Liver (tissue), 9 donors: ENCODE measurements around the gene TOR1A. TPM values are rescaled to one million over a fixed set of nuclear protein-coding genes. Genes with fewer than 3 reads are reported as not detected.

Experiments used
- DNase-seq: peaks from one replicate; pipeline ENCODE4 v3.0.0-alpha.2; 2017; ENCODE audit warnings: low spot score
- H3K27ac ChIP-seq, 2 donors: one replicate each; pipeline ENCODE4 v1.7.0; 2013; ENCODE audit warnings: inconsistent platforms in 2 of 2, low read length in 2 of 2, control low read depth in 1 of 2, low read depth in 1 of 2, mild to moderate bottlenecking in 1 of 2
- H3K27me3 ChIP-seq, 4 donors: one replicate each; pipeline versions ENCODE4 v1.6.1 to v1.7.0; 2013; ENCODE audit warnings: low read length in 3 of 4, inconsistent platforms in 1 of 4, mild to moderate bottlenecking in 1 of 4, moderate library complexity in 1 of 4; ENCODE audit not compliant: control insufficient read depth in 4 of 4, insufficient read depth in 4 of 4
- H3K36me3 ChIP-seq, 4 donors: one replicate each; pipeline versions ENCODE4 v1.6.1 to v1.7.0; 2013; ENCODE audit warnings: low read length in 3 of 4, mild to moderate bottlenecking in 3 of 4, low read depth in 1 of 4, moderate library complexity in 1 of 4; ENCODE audit not compliant: control insufficient read depth in 4 of 4, insufficient read depth in 3 of 4
- H3K4me1 ChIP-seq, 4 donors: one replicate each; pipeline versions ENCODE4 v1.6.1 to v1.7.0; 2013; ENCODE audit warnings: low read length in 3 of 4, mild to moderate bottlenecking in 3 of 4, moderate library complexity in 1 of 4; ENCODE audit not compliant: control insufficient read depth in 4 of 4, insufficient read depth in 4 of 4
- H3K4me3 ChIP-seq, 3 donors: one replicate each; pipeline versions ENCODE4 v1.6.1 to v1.7.0; 2013; ENCODE audit warnings: low read length in 3 of 3, control low read depth in 1 of 3, low read depth in 1 of 3, mild to moderate bottlenecking in 1 of 3
- H3K9ac ChIP-seq, 2 donors: one replicate each; pipeline ENCODE4 v1.7.0; 2013; ENCODE audit warnings: low read length in 2 of 2, mild to moderate bottlenecking in 2 of 2, moderate library complexity in 2 of 2, control low read depth in 1 of 2, low read depth in 1 of 2
- H3K9me3 ChIP-seq, 4 donors: one replicate each; pipeline versions ENCODE4 v1.6.1 to v1.7.0; 2013; ENCODE audit warnings: low read length in 3 of 4; ENCODE audit not compliant: control insufficient read depth in 4 of 4
- FOXA1 ChIP-seq: IDR thresholded peaks from 2 replicates; pipeline ENCODE4 v1.6.1; 2016; ENCODE audit warnings: antibody characterized with exemption
- GABPA ChIP-seq, 2 donors: IDR thresholded peaks in 1 of 2; conservative IDR thresholded peaks in 1 of 2; 2 replicates each; pipeline ENCODE4 v1.6.1; 2016; ENCODE audit warnings: antibody characterized with exemption in 2 of 2, mild to moderate bottlenecking in 1 of 2, moderate library complexity in 1 of 2
- HNF4A ChIP-seq, 2 donors: conservative IDR thresholded peaks; 2 replicates each; pipeline ENCODE4 v1.6.1; 2016; ENCODE audit warnings: antibody characterized with exemption in 2 of 2, mild to moderate bottlenecking in 2 of 2
- HNF4G ChIP-seq: IDR thresholded peaks from 2 replicates; pipeline ENCODE4 v1.6.1; 2016; ENCODE audit warnings: antibody characterized with exemption
- JUND ChIP-seq, 2 donors: IDR thresholded peaks; 2 replicates each; pipeline ENCODE4 v1.6.1; 2016; ENCODE audit warnings: antibody characterized with exemption in 2 of 2
- NR2F2 ChIP-seq: IDR thresholded peaks from 2 replicates; pipeline ENCODE4 v1.6.1; 2016; ENCODE audit warnings: antibody characterized with exemption
- RAD21 ChIP-seq, 2 donors: IDR thresholded peaks; 2 replicates each; pipeline ENCODE4 v1.6.1; 2016; ENCODE audit warnings: antibody characterized with exemption in 2 of 2, mild to moderate bottlenecking in 2 of 2
- TAF1 ChIP-seq: conservative IDR thresholded peaks from 2 replicates; pipeline ENCODE4 v1.6.1; 2016; ENCODE audit warnings: antibody characterized with exemption, mild to moderate bottlenecking
- YY1 ChIP-seq: IDR thresholded peaks from 2 replicates; pipeline ENCODE4 v1.6.1; 2016; ENCODE audit warnings: antibody characterized with exemption, mild to moderate bottlenecking
- WGBS: extraction: QIAGEN DNeasy Blood & Tissue Kit; methylation state at CpG from one replicate; pipeline ENCODE4 v1.1.7; 2013; 5-methylcytosine and 5-hydroxymethylcytosine counted together
- polyA plus RNA-seq, 2 donors: library from polyadenylated mRNA; stranded (reverse) in 1 of 2; unstranded in 1 of 2; fragments of 200-250 nt in 1 of 2; fragments of >200 nt in 1 of 2; fragmentation: Nextera tagmentation in 1 of 2; extraction: Ambion mirVana in 1 of 2; gene quantifications; one replicate each; pipeline versions ENCODE4 v1.2.1 to v1.2.3, GENCODE V29; 2013 to 2015
- total RNA-seq, 2 donors: library from RNA; depleted of rRNA; stranded (reverse); fragments of >200 nt; gene quantifications; one replicate each; pipeline ENCODE4 v1.2.3, GENCODE V29; 2014
- TF ChIP-seq, protein P1 (sequence below): IDR thresholded peaks from 2 replicates; pipeline ENCODE4 v1.6.1; 2016; ENCODE audit warnings: antibody characterized with exemption, mild to moderate bottlenecking
- TF ChIP-seq, protein P2 (sequence below): IDR thresholded peaks from 2 replicates; pipeline ENCODE4 v1.6.1; 2016; ENCODE audit warnings: antibody characterized with exemption
- TF ChIP-seq, protein P3 (sequence below): IDR thresholded peaks from 2 replicates; pipeline ENCODE4 v1.6.1; 2016; ENCODE audit warnings: antibody characterized with exemption
- TF ChIP-seq, protein P4 (sequence below): fragments of 150-350 bp; IDR thresholded peaks from 2 replicates; pipeline ENCODE4 v1.5.1; 2017; ENCODE audit warnings: improper control_type of control experiment, low read depth, low read length; ENCODE audit not compliant: missing input control
- donor health status: healthy.
- donor health status: healthy.
- donor health status: healthy.
- donor health status: healthy.
- donor health status: healthy.

TOR1A gene
- total and polyA plus RNA-seq, 4 donors = 18.3 to 34.0 (median 29.8) TPM

DNA sequence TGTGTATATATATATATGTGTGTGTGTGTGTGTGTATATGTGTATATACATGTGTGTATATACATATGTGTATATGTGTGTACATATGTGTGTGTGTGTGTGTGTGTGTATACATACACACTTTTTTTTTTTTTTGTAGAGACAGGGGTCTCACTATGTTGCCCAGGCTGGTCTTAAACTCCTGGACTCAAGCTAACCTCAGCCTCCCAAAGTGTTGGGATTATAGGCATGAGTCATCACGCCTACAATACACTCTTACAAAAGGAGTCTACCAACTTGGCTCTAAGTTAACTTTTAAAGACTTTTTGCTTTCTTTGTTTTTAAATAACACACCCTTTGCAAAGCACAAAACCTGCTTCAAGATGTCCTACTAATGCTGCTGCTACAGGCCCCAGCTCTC lies 9.0 kb upstream of the TOR1A start:
- WGBS = 95% methylated on average over 1 of the region's 1 CpG
- TF ChIP-seq GABPA (IDR thresholded peaks at IDR 0.05 in 1 of 2, conservative IDR thresholded peaks at IDR 0.05 in 1 of 2) = no peak
- TF ChIP-seq HNF4G = no peak
- TF ChIP-seq, protein P1, sequence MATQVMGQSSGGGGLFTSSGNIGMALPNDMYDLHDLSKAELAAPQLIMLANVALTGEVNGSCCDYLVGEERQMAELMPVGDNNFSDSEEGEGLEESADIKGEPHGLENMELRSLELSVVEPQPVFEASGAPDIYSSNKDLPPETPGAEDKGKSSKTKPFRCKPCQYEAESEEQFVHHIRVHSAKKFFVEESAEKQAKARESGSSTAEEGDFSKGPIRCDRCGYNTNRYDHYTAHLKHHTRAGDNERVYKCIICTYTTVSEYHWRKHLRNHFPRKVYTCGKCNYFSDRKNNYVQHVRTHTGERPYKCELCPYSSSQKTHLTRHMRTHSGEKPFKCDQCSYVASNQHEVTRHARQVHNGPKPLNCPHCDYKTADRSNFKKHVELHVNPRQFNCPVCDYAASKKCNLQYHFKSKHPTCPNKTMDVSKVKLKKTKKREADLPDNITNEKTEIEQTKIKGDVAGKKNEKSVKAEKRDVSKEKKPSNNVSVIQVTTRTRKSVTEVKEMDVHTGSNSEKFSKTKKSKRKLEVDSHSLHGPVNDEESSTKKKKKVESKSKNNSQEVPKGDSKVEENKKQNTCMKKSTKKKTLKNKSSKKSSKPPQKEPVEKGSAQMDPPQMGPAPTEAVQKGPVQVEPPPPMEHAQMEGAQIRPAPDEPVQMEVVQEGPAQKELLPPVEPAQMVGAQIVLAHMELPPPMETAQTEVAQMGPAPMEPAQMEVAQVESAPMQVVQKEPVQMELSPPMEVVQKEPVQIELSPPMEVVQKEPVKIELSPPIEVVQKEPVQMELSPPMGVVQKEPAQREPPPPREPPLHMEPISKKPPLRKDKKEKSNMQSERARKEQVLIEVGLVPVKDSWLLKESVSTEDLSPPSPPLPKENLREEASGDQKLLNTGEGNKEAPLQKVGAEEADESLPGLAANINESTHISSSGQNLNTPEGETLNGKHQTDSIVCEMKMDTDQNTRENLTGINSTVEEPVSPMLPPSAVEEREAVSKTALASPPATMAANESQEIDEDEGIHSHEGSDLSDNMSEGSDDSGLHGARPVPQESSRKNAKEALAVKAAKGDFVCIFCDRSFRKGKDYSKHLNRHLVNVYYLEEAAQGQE = no peak
- TF ChIP-seq TAF1 = no peak
- TF ChIP-seq FOXA1 = no peak
- no peak for TF ChIP-seq JUND (IDR thresholded peaks at IDR 0.05)
- TF ChIP-seq, protein P2, sequence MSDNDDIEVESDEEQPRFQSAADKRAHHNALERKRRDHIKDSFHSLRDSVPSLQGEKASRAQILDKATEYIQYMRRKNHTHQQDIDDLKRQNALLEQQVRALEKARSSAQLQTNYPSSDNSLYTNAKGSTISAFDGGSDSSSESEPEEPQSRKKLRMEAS = no peak
- TF ChIP-seq, protein P3, sequence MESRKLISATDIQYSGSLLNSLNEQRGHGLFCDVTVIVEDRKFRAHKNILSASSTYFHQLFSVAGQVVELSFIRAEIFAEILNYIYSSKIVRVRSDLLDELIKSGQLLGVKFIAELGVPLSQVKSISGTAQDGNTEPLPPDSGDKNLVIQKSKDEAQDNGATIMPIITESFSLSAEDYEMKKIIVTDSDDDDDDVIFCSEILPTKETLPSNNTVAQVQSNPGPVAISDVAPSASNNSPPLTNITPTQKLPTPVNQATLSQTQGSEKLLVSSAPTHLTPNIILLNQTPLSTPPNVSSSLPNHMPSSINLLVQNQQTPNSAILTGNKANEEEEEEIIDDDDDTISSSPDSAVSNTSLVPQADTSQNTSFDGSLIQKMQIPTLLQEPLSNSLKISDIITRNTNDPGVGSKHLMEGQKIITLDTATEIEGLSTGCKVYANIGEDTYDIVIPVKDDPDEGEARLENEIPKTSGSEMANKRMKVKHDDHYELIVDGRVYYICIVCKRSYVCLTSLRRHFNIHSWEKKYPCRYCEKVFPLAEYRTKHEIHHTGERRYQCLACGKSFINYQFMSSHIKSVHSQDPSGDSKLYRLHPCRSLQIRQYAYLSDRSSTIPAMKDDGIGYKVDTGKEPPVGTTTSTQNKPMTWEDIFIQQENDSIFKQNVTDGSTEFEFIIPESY = no peak
- TF ChIP-seq RAD21 (IDR thresholded peaks at IDR 0.05) = no peak
- no peak for TF ChIP-seq YY1
- no peak for TF ChIP-seq NR2F2
- Histone ChIP-seq H3K36me3 (peaks cover 12 to 43% (median 39%) of the 10 kb centered on the region in 4 donors), H3K27me3 (no peaks in the 10 kb centered on the region), H3K9ac (no peak overlapping the region), H3K27ac (no peak overlapping the region), H3K4me1 (peaks cover 0 to 24% (median 19%) of the 10 kb centered on the region in 4 donors), H3K9me3 (no peaks in the 10 kb centered on the region), H3K4me3 (no peak overlapping the region)
- DNase-seq = no peak

DNA sequence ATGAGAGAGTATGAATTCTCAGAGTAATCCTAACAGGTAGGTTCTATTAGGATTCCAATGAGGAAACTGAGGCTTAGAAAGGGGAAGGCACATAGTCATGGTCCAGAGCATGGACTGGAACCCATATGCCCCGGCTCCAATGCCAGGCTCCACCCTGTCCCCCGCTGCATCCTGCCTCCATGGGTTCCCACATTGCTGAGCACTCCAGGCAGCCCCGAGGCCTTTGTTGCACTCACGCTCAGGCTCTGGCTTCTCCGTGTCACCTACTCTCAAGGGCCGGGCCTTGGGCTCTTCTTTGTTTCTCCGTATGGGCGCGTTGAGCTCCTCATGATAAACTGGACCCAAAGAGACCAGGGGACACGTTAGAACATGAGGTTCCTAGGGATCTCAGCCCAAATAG lies 5.0 kb upstream of the TOR1A start:
- WGBS = 95% methylated on average over 10 of the region's 10 CpGs
- Histone ChIP-seq H3K36me3 (peaks cover 14 to 51% (median 44%) of the 10 kb centered on the region in 4 donors), H3K4me1 (peaks cover 0 to 6% (median 4%) of the 10 kb centered on the region in 4 donors), H3K27me3 (no peaks in the 10 kb centered on the region), H3K4me3 (no peak overlapping the region), H3K9ac (no peak overlapping the region), H3K9me3 (no peaks in the 10 kb centered on the region), H3K27ac (no peak overlapping the region)
- no peak for TF ChIP-seq HNF4A (conservative IDR thresholded peaks at IDR 0.05)
- TF ChIP-seq, protein P4, sequence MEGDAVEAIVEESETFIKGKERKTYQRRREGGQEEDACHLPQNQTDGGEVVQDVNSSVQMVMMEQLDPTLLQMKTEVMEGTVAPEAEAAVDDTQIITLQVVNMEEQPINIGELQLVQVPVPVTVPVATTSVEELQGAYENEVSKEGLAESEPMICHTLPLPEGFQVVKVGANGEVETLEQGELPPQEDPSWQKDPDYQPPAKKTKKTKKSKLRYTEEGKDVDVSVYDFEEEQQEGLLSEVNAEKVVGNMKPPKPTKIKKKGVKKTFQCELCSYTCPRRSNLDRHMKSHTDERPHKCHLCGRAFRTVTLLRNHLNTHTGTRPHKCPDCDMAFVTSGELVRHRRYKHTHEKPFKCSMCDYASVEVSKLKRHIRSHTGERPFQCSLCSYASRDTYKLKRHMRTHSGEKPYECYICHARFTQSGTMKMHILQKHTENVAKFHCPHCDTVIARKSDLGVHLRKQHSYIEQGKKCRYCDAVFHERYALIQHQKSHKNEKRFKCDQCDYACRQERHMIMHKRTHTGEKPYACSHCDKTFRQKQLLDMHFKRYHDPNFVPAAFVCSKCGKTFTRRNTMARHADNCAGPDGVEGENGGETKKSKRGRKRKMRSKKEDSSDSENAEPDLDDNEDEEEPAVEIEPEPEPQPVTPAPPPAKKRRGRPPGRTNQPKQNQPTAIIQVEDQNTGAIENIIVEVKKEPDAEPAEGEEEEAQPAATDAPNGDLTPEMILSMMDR = no peak
- no peak for TF ChIP-seq FOXA1
- TF ChIP-seq, protein P3 = no peak
- TF ChIP-seq TAF1 = no peak
- no peak for DNase-seq
